Measurements from ENCODE around the gene NLGN2. TPM values are rescaled to one million over a fixed set of nuclear protein-coding genes. Genes with fewer than 3 reads are reported as not detected.

Gene NLGN2
- total and polyA plus RNA-seq, 2 experiments from 2014 or later: 5.2 to 26.3 TPM

GRCh38 chr17:7380855-7381683 lies 26.6 kb upstream of the NLGN2 start, which contains the start of gene TNK1:
TSS of gene TNK1 (plus strand) at chr17:7381089. CDS start at chr17:7382927, 1,838 bp downstream.
- Histone ChIP-seq H3K4me3 (peak within 1 kb of the TSS; percentile 14), H3K4me1 (ENCODE audit: low read depth) (no peaks in the 10 kb centered on the region), H3K27ac (no peak within 1 kb of the TSS), H3K9me3 (ENCODE audit: low read depth) (no peaks in the 10 kb centered on the region), H3K27me3 (peaks cover 45% of the 10 kb centered on the region), H3K36me3 (no peaks in the 10 kb centered on the region)
- DNase-seq (ENCODE audit: low read depth in 1 of 2, low spot score in 1 of 2): peak in 1 of 2 donors; percentile 36
- TF ChIP-seq, protein P1, sequence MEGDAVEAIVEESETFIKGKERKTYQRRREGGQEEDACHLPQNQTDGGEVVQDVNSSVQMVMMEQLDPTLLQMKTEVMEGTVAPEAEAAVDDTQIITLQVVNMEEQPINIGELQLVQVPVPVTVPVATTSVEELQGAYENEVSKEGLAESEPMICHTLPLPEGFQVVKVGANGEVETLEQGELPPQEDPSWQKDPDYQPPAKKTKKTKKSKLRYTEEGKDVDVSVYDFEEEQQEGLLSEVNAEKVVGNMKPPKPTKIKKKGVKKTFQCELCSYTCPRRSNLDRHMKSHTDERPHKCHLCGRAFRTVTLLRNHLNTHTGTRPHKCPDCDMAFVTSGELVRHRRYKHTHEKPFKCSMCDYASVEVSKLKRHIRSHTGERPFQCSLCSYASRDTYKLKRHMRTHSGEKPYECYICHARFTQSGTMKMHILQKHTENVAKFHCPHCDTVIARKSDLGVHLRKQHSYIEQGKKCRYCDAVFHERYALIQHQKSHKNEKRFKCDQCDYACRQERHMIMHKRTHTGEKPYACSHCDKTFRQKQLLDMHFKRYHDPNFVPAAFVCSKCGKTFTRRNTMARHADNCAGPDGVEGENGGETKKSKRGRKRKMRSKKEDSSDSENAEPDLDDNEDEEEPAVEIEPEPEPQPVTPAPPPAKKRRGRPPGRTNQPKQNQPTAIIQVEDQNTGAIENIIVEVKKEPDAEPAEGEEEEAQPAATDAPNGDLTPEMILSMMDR (IDR thresholded peaks at IDR 0.05; ENCODE audit: low read depth, low read length): no peak

DNA sequence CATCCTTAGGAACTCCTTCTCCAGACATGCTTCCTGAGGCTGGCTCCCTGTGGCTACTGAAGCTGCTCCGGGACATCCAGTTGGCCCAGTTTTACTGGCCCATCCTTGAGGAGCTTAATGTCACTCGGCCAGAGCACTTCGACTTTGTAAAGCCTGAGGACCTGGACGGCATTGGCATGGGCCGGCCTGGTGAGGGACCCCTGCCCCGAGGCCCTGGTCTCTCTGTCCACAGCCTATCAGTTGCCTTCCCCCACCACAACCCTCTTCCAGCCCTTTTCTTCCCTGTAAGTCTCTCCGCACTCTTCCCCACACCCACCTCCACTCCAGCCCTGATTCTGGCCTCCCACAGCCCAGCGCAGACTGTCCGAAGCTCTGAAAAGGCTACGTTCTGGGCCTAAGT lies 24.7 kb upstream of the NLGN2 start:
- Histone ChIP-seq H3K4me3 (no peak overlapping the region), H3K9me3 (ENCODE audit: low read depth) (no peaks in the 10 kb centered on the region), H3K27me3 (peaks cover 45% of the 10 kb centered on the region), H3K27ac (no peak overlapping the region), H3K36me3 (no peaks in the 10 kb centered on the region), H3K4me1 (ENCODE audit: low read depth) (no peaks in the 10 kb centered on the region)
- no peak for DNase-seq (ENCODE audit: low read depth in 1 of 2, low spot score in 1 of 2)
- TF ChIP-seq, protein P1 (IDR thresholded peaks at IDR 0.05; ENCODE audit: low read depth, low read length): no peak

DNA sequence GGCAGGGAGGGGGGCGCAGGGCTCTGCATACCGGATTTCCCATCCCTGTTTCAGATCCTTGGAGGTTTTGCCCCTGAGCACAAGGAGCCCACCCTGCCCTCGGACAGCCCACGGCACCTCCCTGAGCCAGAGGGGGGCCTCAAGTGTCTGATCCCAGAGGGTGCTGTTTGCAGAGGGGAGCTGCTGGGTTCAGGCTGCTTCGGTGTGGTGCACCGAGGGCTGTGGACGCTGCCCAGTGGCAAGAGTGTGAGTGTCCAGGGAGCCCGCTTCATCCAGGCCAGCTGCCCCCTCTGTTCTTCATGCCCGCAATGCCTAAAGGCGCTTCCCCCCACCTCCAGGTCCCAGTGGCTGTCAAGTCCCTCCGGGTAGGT lies 24.3 kb upstream of the NLGN2 start:
- no peak overlapping the region for H3K4me3 ChIP-seq
- no peak overlapping the region for H3K27ac ChIP-seq
- H3K36me3 ChIP-seq: no peaks in the 10 kb centered on the region
- TF ChIP-seq, protein P1 (IDR thresholded peaks at IDR 0.05; ENCODE audit: low read depth, low read length): no peak
- no peak for DNase-seq (ENCODE audit: low read depth in 1 of 2, low spot score in 1 of 2)
- H3K27me3 ChIP-seq: peaks cover 45% of the 10 kb centered on the region
- no peaks in the 10 kb centered on the region for H3K4me1 ChIP-seq (ENCODE audit: low read depth)
- no peaks in the 10 kb centered on the region for H3K9me3 ChIP-seq (ENCODE audit: low read depth)

GRCh38 chr17:7383742-7384488 lies 23.7 kb upstream of the NLGN2 start:
- Histone ChIP-seq H3K27ac (no peak overlapping the region), H3K36me3 (no peaks in the 10 kb centered on the region), H3K4me3 (peak overlapping the region; percentile 15), H3K9me3 (ENCODE audit: low read depth) (no peaks in the 10 kb centered on the region), H3K4me1 (ENCODE audit: low read depth) (no peaks in the 10 kb centered on the region), H3K27me3 (peaks cover 45% of the 10 kb centered on the region)
- peak; percentile 38 to 72 for DNase-seq (ENCODE audit: low read depth in 1 of 2, low spot score in 1 of 2)
- TF ChIP-seq, protein P1 (IDR thresholded peaks at IDR 0.05; ENCODE audit: low read depth, low read length): no peak

GRCh38 chr17:7384489-7385081 lies 23.1 kb upstream of the NLGN2 start:
- Histone ChIP-seq H3K27ac (no peak overlapping the region), H3K9me3 (ENCODE audit: low read depth) (no peaks in the 10 kb centered on the region), H3K36me3 (no peaks in the 10 kb centered on the region), H3K27me3 (peaks cover 45% of the 10 kb centered on the region), H3K4me3 (peak overlapping the region; percentile 15), H3K4me1 (ENCODE audit: low read depth) (no peaks in the 10 kb centered on the region)
- DNase-seq (ENCODE audit: low read depth in 1 of 2, low spot score in 1 of 2): no peak
- TF ChIP-seq, protein P1 (IDR thresholded peaks at IDR 0.05; ENCODE audit: low read depth, low read length): no peak

Measured in cardiac muscle cell (in vitro differentiated cells and primary cell).